Karpas-422 (cell line): Measurements from ENCODE around the gene CSTF1. TPM values are rescaled to one million over a fixed set of nuclear protein-coding genes. Genes with fewer than 3 reads are reported as not detected.
"Not testable (repeated sequence)": the region's sequence is repeated elsewhere in the genome, so short reads cannot be mapped to it uniquely, and the experiment has no call there.

Source experiments
- DNase-seq: peaks from one replicate; pipeline ENCODE4 v3.0.0-alpha.2; 2015
- H2AFZ ChIP-seq: fragments of 200-600 bp; sonication (generic); 2 replicates; pipeline ENCODE4 v1.6.1; 2014; ENCODE audit warnings: antibody characterized with exemption, low read length, mixed read lengths
- H3K27ac ChIP-seq: fragments of 200-600 bp; sonication (generic); 2 replicates; pipeline ENCODE4 v1.5.1; 2014; ENCODE audit warnings: mild to moderate bottlenecking, low read length, moderate library complexity
- H3K27me3 ChIP-seq: fragments of 200-600 bp; sonication (generic); 2 replicates; pipeline ENCODE4 v1.6.1; 2014; ENCODE audit warnings: low read length, mixed read lengths
- H3K36me3 ChIP-seq: fragments of 200-600 bp; sonication (generic); 2 replicates; pipeline ENCODE4 v1.6.1; 2014; ENCODE audit warnings: low read length, mixed read lengths; ENCODE audit not compliant: insufficient read depth
- H3K4me1 ChIP-seq: fragments of 200-600 bp; sonication (generic); 2 replicates; pipeline ENCODE4 v1.6.1; 2014; ENCODE audit warnings: mild to moderate bottlenecking, low read length, mixed read lengths
- H3K4me2 ChIP-seq: fragments of 200-600 bp; sonication (generic); 2 replicates; pipeline ENCODE4 v1.6.1; 2014; ENCODE audit warnings: low read length, low read depth, mild to moderate bottlenecking; ENCODE audit not compliant: poor library complexity, severe bottlenecking
- H3K4me3 ChIP-seq: fragments of 200-600 bp; sonication (generic); 2 replicates; pipeline ENCODE4 v1.5.1; 2014; ENCODE audit warnings: mild to moderate bottlenecking, antibody characterized with exemption, low read length, mixed read lengths
- H3K79me2 ChIP-seq: fragments of 200-600 bp; sonication (generic); 2 replicates; pipeline ENCODE4 v1.6.1; 2014; ENCODE audit warnings: mild to moderate bottlenecking, low read length, mixed read lengths
- H3K9ac ChIP-seq: fragments of 200-600 bp; sonication (generic); 2 replicates; pipeline ENCODE4 v1.6.0; 2014; ENCODE audit warnings: low read length
- H3K9me2 ChIP-seq: fragments of 200-600 bp; sonication (generic), shearing (Covaris generic); replicated peaks from 2 replicates; pipeline ENCODE4 v1.6.0; 2014; ENCODE audit warnings: mild to moderate bottlenecking, low read length, moderate library complexity; ENCODE audit not compliant: insufficient read depth
- H3K9me3 ChIP-seq: fragments of 300-700, 200-600 bp; sonication (generic); 2 replicates; pipeline ENCODE4 v1.6.1; 2014; ENCODE audit warnings: low read length, mixed read lengths
- H4K20me1 ChIP-seq: fragments of 200-600 bp; sonication (generic); 2 replicates; pipeline ENCODE4 v1.6.1; 2014; ENCODE audit warnings: mild to moderate bottlenecking, antibody characterized with exemption, low read length, low read depth; ENCODE audit not compliant: insufficient read depth
- total RNA-seq: library from RNA; depleted of rRNA; stranded (reverse); fragments of >200 nt; shearing (Covaris generic); gene quantifications from 2 replicates; pipeline ENCODE4 v1.2.3, GENCODE V29; 2014; ENCODE audit warnings: low replicate concordance

Gene CSTF1
- total RNA-seq, 1 experiment from 2014 or later: 75.2 TPM

DNA sequence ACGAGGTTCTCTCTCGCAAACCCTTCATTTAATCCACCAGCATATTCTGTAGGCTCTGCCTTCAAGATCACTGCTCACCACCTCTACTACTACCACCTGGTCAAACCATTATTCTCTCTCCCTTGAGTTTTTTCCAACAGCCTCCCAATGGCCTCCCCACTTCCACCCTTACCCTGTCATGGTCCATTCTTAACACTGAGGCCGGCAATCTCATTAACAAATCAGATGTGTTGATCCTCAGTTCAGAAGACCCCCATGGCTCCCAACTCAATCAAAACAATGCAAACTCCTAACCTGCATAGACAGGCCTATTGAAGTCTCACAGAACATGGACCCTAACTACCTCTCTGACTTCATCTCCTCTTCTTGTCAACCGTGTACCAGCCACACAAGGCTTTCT lies 2.6 kb upstream of the CSTF1 start:
- peaks cover 5% of the 10 kb centered on the region; the same call in 1 of the 2 replicates for H4K20me1 ChIP-seq
- H3K79me2 ChIP-seq: peaks cover 91% of the 10 kb centered on the region
- H3K9me2 ChIP-seq: no peaks in the 10 kb centered on the region
- H3K4me1 ChIP-seq: peaks cover 25% of the 10 kb centered on the region
- no peak overlapping the region; the same call in 1 of the 2 replicates for H3K9ac ChIP-seq
- no peak overlapping the region for H3K4me3 ChIP-seq
- H3K36me3 ChIP-seq: peaks cover 38% of the 10 kb centered on the region
- H3K4me2 ChIP-seq: peak overlapping the region; percentile 19
- H3K27me3 ChIP-seq: no peaks in the 10 kb centered on the region
- DNase-seq: no peak
- no peaks in the 10 kb centered on the region for H3K9me3 ChIP-seq
- H2AFZ ChIP-seq: no peak overlapping the region
- H3K27ac ChIP-seq: no peak overlapping the region

GRCh38 chr20:56390396-56390795 lies 2.0 kb upstream of the CSTF1 start:
- H3K27me3 ChIP-seq, H3K9me2 ChIP-seq, H3K9me3 ChIP-seq, H4K20me1 ChIP-seq, H2AFZ ChIP-seq, DNase-seq: not testable (repeated sequence)
- H3K36me3 ChIP-seq: peaks cover 40% of the 10 kb centered on the region
- peak overlapping the region; percentile 97 for H3K4me2 ChIP-seq
- H3K9ac ChIP-seq: peak overlapping the region; percentile 97
- H3K79me2 ChIP-seq: peaks cover 92% of the 10 kb centered on the region
- H3K27ac ChIP-seq: peak overlapping the region; percentile 82; the same call in 1 of the 2 replicates
- H3K4me1 ChIP-seq: peaks cover 25% of the 10 kb centered on the region
- H3K4me3 ChIP-seq: peak overlapping the region; percentile 97

DNA sequence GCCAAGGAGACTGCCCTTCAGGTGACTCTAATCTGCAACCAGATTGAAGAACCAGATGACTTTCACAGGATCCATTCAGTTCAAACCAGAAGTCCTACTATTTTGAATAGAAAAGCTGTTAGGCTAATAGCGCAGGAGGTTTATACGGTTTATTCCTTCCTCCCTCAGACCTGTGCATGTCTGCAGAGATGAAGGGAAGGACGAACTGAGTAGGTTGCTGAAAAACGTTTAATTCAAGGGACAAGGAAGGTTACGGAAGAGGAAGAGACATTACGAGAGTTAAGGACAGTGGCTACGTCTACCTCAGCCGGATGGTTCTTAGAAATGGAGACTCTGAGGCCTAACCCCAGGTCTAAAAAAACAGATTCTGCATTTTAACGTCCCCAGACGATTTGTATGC lies 1.4 kb upstream of the CSTF1 start:
- Histone ChIP-seq H3K9me2 (no peaks in the 10 kb centered on the region), H3K4me2 (peak overlapping the region; percentile 97), H3K9ac (peak overlapping the region; percentile 97), H3K36me3 (peaks cover 41% of the 10 kb centered on the region), H3K79me2 (peaks cover 93% of the 10 kb centered on the region), H4K20me1 (peaks cover 5% of the 10 kb centered on the region; the same call in 1 of the 2 replicates), H3K27me3 (no peaks in the 10 kb centered on the region), H3K4me1 (peaks cover 25% of the 10 kb centered on the region), H2AFZ (no peak overlapping the region), H3K4me3 (peak overlapping the region; percentile 97), H3K27ac (peak overlapping the region; percentile 82), H3K9me3 (no peaks in the 10 kb centered on the region)
- DNase-seq: no peak

DNA sequence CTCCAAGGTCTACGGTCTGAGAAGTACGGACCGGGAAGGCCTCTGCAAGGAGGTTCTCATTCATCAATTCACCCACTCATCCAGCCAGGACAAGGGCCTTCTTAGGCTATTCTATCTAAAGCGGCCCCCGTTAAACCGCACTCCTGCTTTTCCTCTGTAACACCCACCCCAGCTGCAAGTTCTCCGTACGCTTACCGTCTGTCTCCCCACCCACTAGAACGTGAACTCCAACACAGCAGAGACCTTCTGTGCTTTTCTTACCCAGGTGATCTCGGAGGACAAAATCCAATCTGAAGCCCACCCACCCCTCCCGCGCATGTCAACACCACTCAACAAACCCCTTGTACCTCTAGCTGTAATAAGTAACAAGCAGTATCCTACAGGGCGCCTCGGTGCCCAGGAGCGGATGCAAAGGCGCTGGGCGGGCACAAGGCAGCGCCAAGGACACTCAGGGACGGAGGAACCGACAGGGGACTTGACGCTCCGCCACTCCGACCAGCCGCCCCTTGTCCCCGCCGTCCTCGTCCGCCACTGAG lies 781 bp upstream of the CSTF1 start:
- peak; percentile 49 for DNase-seq
- no peaks in the 10 kb centered on the region for H3K9me3 ChIP-seq
- H3K27me3 ChIP-seq: no peaks in the 10 kb centered on the region

GRCh38 chr20:56392881-56393482 lies 537 bp downstream of the CSTF1 start:
- peak overlapping the region; percentile 97 for H3K4me3 ChIP-seq
- peak overlapping the region; percentile 97 for H3K9ac ChIP-seq
- peaks cover 25% of the 10 kb centered on the region for H3K4me1 ChIP-seq
- peak overlapping the region; percentile 97 for H3K4me2 ChIP-seq
- H4K20me1 ChIP-seq: peaks cover 5% of the 10 kb centered on the region; the same call in 1 of the 2 replicates
- H3K36me3 ChIP-seq: peaks cover 43% of the 10 kb centered on the region
- peak; percentile 68 for DNase-seq
- H3K27me3 ChIP-seq: no peaks in the 10 kb centered on the region
- H3K27ac ChIP-seq: peak overlapping the region; percentile 82
- no peaks in the 10 kb centered on the region for H3K9me2 ChIP-seq
- peak overlapping the region; percentile 5; the same call in 1 of the 2 replicates for H2AFZ ChIP-seq
- no peaks in the 10 kb centered on the region for H3K9me3 ChIP-seq
- H3K79me2 ChIP-seq: peaks cover 74% of the 10 kb centered on the region

More for the DNA sequence above, 781 bp upstream of the CSTF1 start:
- peak overlapping the region; percentile 97 for H3K4me2 ChIP-seq
- H4K20me1 ChIP-seq: peaks cover 5% of the 10 kb centered on the region; the same call in 1 of the 2 replicates
- peaks cover 87% of the 10 kb centered on the region for H3K79me2 ChIP-seq
- H3K27ac ChIP-seq: peak overlapping the region; percentile 82
- peaks cover 37% of the 10 kb centered on the region for H3K36me3 ChIP-seq
- H3K4me1 ChIP-seq: peaks cover 25% of the 10 kb centered on the region
- 0 out of 2 replicates have a peak overlapping the region, but pooled peaks have one; percentile 52 for H2AFZ ChIP-seq
- H3K4me3 ChIP-seq: peak overlapping the region; percentile 97
- H3K9me2 ChIP-seq: no peaks in the 10 kb centered on the region
- peak overlapping the region; percentile 97 for H3K9ac ChIP-seq

DNA sequence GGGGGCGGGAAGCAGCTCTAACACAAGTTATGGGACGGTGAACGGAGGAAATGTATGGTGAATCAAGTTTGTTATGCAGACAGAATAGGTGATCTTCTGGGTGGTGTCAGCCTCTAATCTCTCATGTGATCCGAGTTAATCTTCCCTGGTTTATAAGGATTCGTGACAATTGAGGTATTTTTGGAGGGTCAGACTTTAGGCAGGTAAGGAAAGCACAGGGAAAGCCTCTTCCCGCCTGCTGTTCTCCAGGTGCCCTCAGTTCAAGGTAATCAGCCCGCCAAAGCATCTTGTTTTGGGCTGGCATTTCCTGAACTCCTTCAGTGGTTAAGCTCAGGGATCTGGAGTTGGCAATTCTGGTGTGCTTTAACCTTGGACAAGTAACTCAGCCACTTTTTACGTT lies 1.2 kb downstream of the CSTF1 start:
- H3K27ac ChIP-seq: peak overlapping the region; percentile 82; the same call in 1 of the 2 replicates
- peaks cover 68% of the 10 kb centered on the region for H3K79me2 ChIP-seq
- no peaks in the 10 kb centered on the region for H3K9me2 ChIP-seq
- H3K4me1 ChIP-seq: peaks cover 25% of the 10 kb centered on the region
- H2AFZ ChIP-seq: no peak overlapping the region
- DNase-seq: no peak
- H3K9me3 ChIP-seq: no peaks in the 10 kb centered on the region
- H3K4me3 ChIP-seq: peak overlapping the region; percentile 97
- peak overlapping the region; percentile 97 for H3K9ac ChIP-seq
- H3K27me3 ChIP-seq: no peaks in the 10 kb centered on the region
- peaks cover 5% of the 10 kb centered on the region; the same call in 1 of the 2 replicates for H4K20me1 ChIP-seq
- H3K36me3 ChIP-seq: peaks cover 45% of the 10 kb centered on the region
- H3K4me2 ChIP-seq: peak overlapping the region; percentile 97

GRCh38 chr20:56395166-56395565 lies 2.7 kb downstream of the CSTF1 start:
- Histone ChIP-seq H3K4me3 (no peak overlapping the region), H3K79me2 (peaks cover 66% of the 10 kb centered on the region), H4K20me1 (peaks cover 5% of the 10 kb centered on the region; the same call in 1 of the 2 replicates), H3K4me2 (no peak overlapping the region), H3K27ac (no peak overlapping the region), H2AFZ (no peak overlapping the region), H3K9me2 (no peaks in the 10 kb centered on the region), H3K9me3 (no peaks in the 10 kb centered on the region), H3K36me3 (peaks cover 34% of the 10 kb centered on the region), H3K27me3 (no peaks in the 10 kb centered on the region), H3K4me1 (peaks cover 19% of the 10 kb centered on the region), H3K9ac (no peak overlapping the region)
- DNase-seq: no peak

GRCh38 chr20:56400001-56400640 lies 7.7 kb downstream of the CSTF1 start:
- H3K36me3 ChIP-seq: peaks cover 61% of the 10 kb centered on the region
- no peaks in the 10 kb centered on the region for H3K27me3 ChIP-seq
- no peak overlapping the region for H3K4me2 ChIP-seq
- no peak overlapping the region for H3K27ac ChIP-seq
- no peaks in the 10 kb centered on the region for H3K9me3 ChIP-seq
- no peaks in the 10 kb centered on the region for H3K9me2 ChIP-seq
- peak; percentile 85 for DNase-seq
- no peak overlapping the region for H2AFZ ChIP-seq
- no peak overlapping the region for H3K4me3 ChIP-seq
- 0 out of 2 replicates have a peak, but pooled peaks cover 4% of the 10 kb centered on the region for H4K20me1 ChIP-seq
- H3K79me2 ChIP-seq: peaks cover 41% of the 10 kb centered on the region
- no peaks in the 10 kb centered on the region for H3K4me1 ChIP-seq
- H3K9ac ChIP-seq: no peak overlapping the region
